CD4-positive, alpha-beta T cell treated with Interleukin-17A for 4 hours (primary cell): ENCODE data around the gene CAPN10.

Experiments used
- DNase-seq: peaks from one replicate; pipeline ENCODE4 v3.0.0-alpha.2; 2020; ENCODE audit warnings: mixed read lengths

The CAPN10 gene

DNA sequence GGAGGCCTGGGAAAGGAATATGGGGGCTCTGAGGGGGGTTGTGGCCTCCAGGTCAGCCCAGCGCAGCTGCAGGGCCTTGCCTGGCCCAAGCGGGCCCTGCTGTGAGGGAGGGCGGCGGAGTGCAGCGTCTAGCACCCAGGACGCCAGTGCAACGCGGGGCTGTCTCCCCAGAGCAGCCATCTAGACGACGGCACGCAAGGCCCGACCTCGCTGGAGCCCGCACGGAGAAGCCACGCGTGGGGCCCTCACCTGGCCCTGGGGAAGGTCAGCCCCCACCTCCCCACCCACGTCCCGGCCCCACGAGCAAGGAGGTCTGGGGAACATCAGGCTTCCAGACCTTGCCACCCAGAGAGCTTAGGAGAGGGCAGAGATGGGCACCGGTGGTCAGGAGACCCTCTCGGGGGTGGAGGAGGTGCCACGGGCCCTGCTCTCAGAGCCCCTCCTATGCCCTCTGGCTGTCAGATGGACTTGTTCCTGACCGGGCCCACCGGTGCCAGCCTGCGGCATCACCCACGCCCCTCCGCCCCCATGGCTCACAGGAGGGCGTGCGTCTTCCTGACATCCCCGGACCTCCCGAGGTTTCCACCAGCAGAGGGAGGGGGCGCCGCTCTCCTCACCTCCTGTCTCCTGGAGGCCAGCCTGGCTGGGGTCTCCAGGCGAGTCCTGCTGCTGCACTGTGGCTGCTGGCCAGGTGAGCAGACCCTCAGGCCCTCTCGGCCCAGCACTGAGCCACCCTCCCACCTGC is 55.7 kb downstream of the CAPN10 start:
- DNase-seq, result no peak

- no peak for DNase-seq
Observed at GRCh38 chr2:240642806-240643092, 56.2 kb downstream of the CAPN10 start.

DNA sequence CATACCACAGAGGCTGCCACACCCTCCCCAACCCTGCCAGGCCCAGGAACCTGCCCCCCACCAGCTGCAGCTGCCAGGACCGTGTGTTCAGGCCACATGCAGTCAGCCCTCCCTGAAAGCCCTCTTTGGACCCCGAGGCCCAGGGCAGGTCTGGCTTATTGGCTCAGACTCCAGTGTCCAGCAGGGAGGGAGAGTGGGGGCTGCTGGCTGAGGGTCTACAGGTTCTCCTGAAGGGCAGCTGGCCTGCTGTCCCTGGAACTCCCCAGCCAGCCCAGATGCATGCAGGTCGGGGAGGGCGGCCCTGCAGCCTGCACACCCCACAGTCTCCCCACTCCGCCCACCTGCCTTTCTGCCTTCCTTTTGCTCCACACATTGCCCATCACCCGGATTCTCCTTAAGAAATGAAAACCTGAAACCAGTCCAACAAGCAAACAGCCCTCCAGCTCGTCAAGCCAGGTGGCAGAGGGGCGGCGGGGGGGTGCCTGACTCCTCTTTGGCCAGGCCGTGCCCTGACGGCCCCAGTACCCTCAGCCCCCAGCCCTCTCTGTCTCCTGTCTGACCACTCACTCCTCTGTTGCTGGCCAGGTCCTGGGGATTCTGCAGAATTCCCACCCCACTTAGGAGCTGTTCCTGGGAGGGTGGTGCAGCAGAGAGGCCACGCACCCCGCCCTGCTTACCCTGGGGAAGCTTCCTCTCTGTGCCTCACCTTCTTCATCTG is 56.7 kb downstream of the CAPN10 start:
- no peak for DNase-seq

DNA sequence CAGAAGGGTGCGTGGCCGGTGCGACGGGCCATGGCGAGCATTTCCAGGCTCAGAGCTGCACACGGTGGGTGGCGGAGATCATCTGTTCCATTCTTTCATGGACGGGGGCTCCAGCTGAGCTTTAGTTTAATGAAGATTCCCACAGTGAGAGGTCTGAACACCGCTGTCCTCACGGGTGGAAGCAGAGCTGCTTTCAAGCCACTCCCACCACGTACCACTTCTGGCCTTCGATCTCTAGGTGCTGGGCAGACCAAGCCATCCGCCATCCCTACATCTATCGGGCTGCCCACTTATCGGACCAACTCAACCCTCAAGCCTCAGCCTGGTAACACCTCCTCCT is 57.2 kb downstream of the CAPN10 start:
- DNase-seq, result no peak

- DNase-seq, result no peak
Observed at GRCh38 chr2:240644171-240644651, 57.7 kb downstream of the CAPN10 start.

DNA sequence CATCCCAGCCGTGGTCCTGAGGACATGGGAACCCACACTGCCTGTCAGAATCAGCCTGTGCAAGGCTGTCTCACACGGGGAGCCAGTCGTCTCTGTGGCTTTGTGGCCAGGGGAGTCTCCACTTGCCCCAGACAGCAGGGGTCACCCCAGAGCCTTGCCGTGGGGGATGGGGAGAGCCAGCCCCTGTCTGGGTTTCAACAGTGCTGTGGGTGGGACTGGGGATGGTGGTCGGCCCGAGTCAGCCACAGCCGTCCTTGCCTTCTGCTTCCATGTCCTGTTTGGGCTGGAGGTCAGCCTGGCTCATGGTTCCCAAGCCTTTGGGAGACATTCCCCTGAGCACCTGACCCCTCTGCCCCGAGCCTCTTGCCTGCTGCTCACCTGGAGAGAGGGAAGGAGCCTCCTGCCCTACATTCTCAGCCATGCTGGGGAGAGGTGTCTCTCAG is 58.3 kb downstream of the CAPN10 start:
- DNase-seq, result no peak

DNA sequence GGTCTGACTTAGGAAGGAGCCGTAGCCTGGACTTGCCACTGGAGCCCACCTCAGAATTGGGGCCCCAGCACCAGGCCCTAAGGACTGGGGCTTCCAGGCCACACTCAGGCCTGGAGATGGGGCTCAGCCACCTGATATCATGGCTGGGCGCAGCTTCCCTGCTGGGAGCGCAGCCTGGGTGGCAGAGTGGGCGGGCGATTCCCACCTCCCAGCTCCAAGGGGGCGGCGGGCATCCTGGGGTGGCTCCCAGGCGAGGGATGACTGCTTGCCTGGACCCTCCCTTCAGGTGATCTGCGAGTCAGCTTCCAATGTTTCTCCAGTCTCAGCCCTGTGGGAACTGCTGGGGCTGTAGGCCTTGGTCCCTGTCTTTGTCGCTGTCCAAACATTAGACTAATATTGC is 58.8 kb downstream of the CAPN10 start:
- DNase-seq, result no peak

DNA sequence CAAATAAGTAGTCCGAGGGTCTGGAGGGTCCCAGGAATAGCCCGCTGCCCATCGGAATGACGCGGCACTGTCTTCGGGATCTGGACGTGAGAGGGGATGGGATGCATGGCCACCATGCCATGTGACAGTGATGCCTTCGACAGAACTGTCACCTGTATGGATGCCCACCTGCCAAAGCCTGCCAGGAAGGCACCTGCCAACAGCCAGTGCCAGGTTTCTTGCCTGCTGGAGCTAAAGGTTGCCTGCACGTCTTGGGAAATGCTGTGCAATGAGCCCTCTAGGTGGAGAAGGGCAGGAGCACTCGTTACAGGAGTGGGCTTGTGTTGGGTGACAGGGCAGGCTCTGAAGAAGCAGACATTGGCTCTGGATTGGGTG is 59.3 kb downstream of the CAPN10 start:
- DNase-seq, result no peak

- DNase-seq, result no peak
Observed at GRCh38 chr2:240646176-240646899, 59.8 kb downstream of the CAPN10 start.

DNA sequence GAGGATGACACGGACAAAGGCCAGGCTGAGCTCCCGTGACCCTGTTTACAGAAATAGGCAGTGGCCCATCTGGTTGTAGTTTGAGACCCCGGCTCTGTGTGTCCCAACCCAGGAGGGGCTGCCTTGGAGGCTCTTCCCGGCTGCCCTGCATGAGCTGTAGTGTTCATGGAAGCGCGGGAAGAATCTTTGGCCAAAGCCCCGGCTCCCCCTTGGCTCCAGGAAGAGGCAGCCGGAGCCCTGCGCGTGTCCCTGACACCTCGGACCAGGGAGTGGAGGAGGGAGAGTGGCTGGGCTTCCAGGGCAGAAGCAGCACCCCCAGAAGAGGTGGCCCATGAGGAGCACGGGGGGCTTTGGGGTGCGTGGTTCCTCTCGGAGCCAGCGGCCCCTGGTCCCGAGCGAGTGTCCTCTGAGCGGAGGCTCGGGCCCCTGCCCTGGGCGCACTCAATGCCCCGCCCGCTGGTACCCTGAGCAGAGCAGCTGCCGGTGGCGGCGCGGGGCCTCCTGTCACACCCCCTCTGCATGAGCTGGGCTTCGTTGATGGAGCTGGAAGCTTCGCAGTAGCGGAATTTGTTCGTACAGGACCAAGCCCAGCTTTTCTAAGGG is 60.5 kb downstream of the CAPN10 start:
- DNase-seq, result no peak

DNA sequence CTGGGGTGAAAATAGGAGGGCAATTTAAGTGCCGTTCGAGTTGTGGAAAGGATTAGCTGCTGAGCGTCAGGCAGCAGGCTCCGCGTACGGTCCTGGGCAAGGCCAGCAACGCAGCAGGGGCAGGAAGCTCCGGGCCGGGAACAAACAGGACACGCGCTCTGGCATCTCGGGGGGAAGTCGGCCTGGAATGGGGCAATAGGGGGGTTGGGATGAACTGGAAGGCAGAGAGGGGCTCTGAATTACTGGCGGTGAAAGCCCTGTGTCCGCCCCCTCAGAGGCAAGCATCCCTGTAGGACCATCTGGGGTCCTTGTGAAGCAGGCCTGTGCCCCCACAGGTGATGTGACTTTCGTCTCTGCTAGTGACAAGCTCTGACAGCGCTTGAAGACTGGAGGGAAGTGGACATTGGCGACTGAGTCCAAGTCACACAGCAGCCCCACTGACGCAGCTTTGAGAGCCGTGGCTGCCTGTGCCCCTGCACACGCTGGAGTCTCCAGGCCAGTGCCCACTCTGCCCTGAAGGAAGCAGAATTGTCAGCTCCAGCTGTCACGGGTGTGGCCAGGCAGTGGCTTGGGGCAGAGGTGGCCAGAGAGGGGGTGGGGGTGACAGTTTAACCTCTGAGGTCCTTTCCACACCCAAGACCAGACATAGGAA is 61.1 kb downstream of the CAPN10 start:
- DNase-seq, result no peak

DNA sequence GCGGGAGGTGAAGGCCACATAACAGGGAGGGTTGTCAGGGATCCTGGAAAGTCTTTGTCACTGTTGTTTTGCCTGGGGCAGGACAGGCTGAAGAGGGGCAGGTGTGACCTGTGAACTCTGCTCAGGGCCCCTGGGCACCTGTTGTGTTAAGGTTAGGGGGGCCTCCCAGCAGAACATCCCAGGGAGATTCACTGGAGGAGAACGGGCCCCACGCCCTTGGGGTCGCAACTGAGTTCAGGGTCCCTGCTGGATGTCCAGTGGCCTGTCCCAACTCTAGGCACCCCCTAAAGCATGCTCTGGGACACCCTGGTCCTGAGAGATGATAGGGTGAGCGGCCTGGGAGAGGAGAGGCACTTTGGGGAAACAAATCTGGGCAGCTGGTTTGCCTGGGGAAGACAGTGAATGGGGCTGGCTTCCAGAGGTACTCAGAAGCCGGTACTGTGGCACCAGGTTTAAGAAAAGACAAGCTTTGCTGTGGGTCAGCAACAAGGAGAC is 61.7 kb downstream of the CAPN10 start:
- no peak for DNase-seq
